Esophagus squamous epithelium (tissue), 4 donors: Measurements from ENCODE around the gene ANKK1.

Experiments
- CTCF ChIP-seq, 6 experiments: fragments of 450-650 bp in 4 of 6; fragments of 200-600 bp in 2 of 6; sonication (generic) in 2 of 6; IDR thresholded peaks; one replicate each; pipeline ENCODE4 v1.5.1; 2016 to 2019; ENCODE audit warnings: antibody characterized with exemption in 6 of 6, mild to moderate bottlenecking in 4 of 6, moderate library complexity in 4 of 6
- POLR2A ChIP-seq, 4 donors: fragments of 450-650 bp; IDR thresholded peaks; one replicate each; pipeline ENCODE4 v1.6.1; 2017; ENCODE audit warnings: antibody characterized with exemption in 4 of 4, mild to moderate bottlenecking in 4 of 4, moderate library complexity in 3 of 4

- TF ChIP-seq CTCF (IDR thresholded peaks at IDR 0.05) (no peak), POLR2A (IDR thresholded peaks at IDR 0.05) (no peak)
Observed at GRCh38 chr11:113420808-113421207, 33.2 kb downstream of the ANKK1 start.
